Peyer's patch (tissue), 4 donors: ENCODE data around the gene FARS2.

ENCODE experiments used
- CTCF ChIP-seq, 6 experiments: fragments of 450-650 bp in 4 of 6; fragments of 200-600 bp in 2 of 6; sonication (generic) in 1 of 6; IDR thresholded peaks; one replicate each; pipeline ENCODE4 v1.5.1; 2017 to 2019; ENCODE audit warnings: antibody characterized with exemption in 6 of 6, mild to moderate bottlenecking in 3 of 6, moderate library complexity in 1 of 6
- POLR2A ChIP-seq, 2 donors: fragments of 450-650 bp; IDR thresholded peaks; one replicate each; pipeline ENCODE4 v1.5.1; 2017; ENCODE audit warnings: antibody characterized with exemption in 2 of 2, mild to moderate bottlenecking in 2 of 2, moderate library complexity in 2 of 2

- TF ChIP-seq CTCF (IDR thresholded peaks at IDR 0.05), result no peak
- TF ChIP-seq POLR2A (IDR thresholded peaks at IDR 0.05), result no peak
These were observed 411.3 kb downstream of the FARS2 start for GRCh38 chr6:5672581-5673011.
